Hematopoietic multipotent progenitor cell (in vitro differentiated cells): ENCODE measurements around the gene MALRD1. TPM values are rescaled to one million over a fixed set of nuclear protein-coding genes. Genes with fewer than 3 reads are reported as not detected.

ENCODE experiments used
- DNase-seq, 3 donors: peaks; one replicate each; pipeline ENCODE4 v3.0.0-alpha.2; 2011 to 2015; ENCODE audit warnings: low read depth in 2 of 3, low spot score in 2 of 3
- total RNA-seq: library from RNA; depleted of rRNA; stranded (reverse); fragments of >200 nt; gene quantifications from one replicate; pipeline ENCODE4 v1.2.3, GENCODE V29; 2012

Gene MALRD1
- total RNA-seq, 1 donor: 35.5 TPM

DNA sequence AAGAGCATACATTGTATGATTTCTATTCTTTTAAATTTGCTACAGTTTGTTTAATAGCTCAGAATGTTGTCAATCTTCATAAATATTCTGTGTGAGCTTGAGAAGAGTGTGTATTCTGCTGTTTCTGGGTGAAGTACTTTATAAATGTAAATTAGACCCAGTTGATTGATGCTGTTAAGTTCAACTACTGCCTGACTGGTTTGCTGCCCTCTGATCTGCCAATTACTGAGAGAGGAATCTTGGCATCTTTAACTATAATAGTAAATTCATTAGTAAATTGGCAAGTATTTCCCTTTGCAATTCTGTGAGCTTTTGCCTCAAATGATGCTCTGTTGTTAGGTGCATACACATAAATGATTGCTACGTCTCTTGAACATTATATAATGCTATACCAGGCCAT lies 512.6 kb downstream of the MALRD1 start:
- no peak for DNase-seq

DNA sequence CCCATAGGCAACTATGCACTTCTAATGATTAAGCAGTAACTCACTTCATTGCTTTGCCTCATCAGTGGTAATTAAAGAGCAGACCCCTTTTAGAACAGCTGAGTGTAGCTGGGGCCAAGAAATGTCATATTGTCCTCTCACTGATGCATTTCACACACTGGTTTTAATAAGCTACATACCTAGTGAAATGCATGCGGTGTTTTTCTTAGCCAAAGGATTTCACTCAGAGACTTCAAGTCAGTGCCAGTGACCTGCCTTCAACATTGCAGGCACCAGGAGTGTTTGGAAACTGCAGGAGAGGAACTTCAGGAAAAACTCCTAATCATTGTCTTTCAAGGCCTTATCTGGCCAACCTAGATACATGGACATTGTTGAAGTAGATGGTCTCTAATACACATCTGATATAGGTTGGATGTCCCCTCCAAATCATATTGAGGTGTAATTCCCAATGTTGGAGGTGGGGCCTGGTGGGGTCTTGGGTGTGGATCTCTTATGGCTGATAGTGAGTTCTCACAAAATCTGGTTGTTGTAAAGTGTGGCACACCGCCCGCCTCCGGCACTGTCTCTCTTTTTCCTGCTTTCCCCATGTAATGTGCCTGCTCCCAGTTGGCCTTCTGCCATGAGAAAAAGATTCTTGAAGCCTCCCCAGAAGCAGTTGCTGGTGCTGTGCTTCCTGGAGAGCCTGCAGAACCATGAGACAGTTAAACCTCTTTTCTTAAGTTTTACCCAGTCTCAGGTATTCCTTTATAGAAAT lies 515.0 kb downstream of the MALRD1 start:
- DNase-seq: no peak

DNA sequence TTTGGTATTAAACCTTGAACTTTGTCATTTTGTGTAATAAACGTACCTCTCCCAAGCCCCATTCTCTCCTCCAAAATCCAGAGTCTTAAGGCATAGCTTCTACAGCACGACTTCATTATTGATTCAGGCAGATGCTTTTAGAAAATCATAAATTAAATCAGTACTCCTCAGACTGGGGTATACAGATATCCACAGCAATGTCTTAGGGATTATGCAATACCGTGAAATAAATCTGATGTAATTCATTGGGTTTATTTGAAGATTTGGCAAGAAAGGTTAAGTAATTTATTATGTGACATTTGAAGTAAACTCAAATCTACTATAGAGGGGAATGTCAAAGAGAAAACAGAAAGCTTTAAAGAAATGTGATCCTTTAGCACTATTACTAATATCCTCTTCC lies 521.5 kb downstream of the MALRD1 start:
- DNase-seq: no peak

DNA sequence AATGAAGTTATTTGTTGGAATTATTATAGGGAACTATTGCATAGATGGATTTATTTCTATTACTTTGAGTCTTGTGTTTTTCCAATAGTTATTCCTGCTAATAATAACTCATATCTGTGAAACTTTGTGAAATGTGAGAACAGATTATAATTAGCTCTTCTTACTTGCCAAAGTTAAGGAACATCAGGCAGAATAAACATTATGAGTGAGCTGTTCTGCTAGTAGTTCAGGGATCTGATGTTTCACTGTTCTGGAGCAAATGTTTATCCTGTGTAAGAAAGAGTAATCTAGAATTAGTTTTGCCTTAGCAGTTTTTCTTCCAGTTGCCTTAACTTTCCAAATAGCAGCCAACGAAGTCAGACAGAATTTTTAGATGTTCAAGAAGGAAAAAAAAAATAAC lies 522.4 kb downstream of the MALRD1 start:
- DNase-seq: no peak

DNA sequence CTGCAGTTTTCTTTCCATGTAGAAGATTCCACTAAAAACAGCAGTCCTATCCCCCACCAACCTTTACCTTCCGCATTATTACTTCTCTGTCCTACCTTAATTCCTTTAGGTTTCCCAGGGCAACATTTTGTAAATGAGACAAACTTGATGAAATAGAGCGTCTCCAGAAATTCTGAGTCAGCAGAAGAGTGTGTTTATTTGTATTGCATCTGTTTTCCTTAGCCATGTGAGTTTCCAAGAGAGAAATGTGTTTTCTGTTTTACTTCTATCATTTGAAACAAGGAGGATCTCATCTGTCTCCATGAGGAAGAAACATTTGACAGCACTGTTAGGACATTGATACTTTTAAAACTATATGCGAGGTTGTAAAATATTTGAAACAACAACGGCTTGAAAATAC lies 523.5 kb downstream of the MALRD1 start:
- no peak for DNase-seq

DNA sequence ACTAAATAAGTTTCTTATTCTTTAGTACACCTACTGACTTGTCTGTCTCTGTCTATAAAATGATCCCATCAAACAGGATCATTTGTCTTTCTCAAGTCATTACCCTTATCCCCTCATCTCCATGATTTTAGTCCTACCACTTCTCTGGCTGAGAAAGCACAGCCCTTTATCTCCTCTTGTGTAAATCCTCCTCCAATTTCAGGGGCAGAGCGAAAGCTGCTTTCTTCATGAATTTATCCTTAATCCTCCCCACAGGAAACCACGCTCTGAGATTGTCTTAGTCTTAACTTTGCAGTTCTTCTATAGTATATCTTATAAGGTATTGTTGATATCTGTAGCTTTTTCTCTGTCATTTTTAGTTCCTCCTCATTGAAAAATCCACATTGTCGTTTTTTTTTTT lies 528.0 kb downstream of the MALRD1 start:
- DNase-seq: no peak

DNA sequence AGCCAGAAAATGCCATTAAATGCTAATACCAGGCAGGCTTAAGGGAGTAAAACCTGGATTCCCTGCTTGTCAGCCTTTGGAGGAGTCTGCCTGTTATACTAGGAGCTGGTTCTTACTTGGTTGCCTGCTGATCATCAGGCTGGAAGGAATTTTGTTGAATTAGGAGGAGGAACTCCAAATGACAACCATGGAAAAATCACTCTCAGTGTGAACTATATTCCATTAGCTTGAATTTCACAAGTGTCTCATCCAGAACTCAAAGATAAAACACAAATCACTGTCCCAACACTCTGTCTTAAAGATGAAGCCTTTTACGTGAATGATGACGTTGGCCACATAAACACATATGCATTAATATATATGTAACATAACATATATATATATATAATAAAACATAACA lies 528.8 kb downstream of the MALRD1 start:
- no peak for DNase-seq

DNA sequence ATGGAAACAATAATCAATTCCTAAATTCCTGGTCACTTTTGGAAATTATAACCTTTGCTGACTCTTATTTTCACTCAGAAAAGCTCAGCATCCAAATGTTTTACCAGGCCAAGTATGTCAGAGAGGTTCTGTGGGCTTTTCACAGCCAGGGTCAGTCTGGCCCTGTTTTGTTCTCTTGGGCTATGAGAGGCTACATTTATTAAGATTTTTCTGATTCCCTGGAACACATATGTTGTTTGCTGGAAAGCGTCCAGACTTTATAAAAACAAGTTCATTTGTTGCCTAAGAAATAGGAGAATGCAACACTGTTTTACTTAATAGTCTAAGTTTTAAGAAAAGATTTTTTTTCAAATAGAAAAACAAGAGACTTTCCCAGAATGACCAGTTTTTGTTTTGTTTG lies 529.2 kb downstream of the MALRD1 start:
- no peak for DNase-seq

DNA sequence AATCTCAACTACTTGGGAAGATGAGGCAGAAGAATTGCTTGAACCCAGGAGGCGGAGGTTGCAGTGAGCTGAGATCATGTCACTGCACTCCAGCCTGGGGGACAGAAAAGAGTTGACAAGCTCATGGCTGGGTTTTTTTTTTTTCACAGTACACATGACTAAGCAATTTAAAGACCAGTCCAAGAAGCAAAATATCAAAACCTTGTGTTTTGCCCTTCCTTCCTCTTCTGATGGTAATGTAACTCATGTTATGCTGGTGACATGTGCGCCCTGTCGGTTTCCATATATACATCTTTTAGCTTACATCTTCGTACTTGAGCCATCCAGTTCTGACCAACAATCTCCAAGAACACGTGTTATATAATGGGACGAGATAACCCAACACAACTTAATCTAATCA lies 530.0 kb downstream of the MALRD1 start:
- DNase-seq: peak in 2 of 3 donors; percentile 1 to 68

DNA sequence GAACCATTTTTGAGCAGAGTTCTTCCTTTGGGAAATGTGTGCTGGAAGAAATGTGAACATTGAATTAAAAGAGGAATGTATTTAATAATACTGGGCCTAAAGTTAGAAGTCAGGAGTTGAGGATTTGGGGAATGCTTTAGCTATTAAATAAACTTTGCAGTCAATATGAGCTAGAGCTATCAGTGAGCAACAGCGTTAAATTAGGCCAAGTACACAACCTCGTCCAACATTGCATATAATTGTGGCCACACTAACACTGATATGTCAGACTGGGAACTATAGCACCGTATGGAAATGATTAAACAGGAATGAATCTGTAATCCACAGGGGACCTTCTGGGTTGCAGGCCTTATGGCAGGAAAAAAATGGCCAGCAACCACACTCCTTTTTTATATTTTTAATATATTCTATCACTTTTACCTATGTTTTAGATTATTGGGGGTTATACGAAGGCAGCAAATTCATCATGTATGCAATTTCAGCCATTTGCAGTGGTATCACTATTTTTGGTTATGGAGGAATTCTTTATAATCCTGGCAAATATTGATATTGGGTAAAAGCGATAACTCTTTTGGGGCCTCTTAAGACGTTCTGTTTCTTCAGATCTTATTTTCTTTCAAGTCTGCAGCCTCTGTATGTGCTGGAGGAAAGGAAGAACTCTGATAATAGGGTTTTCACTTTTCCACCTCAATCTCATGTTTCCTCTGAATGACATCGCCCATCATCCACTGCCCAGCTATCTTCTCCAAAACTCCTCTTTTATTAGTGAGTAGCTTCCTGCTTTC lies 531.4 kb downstream of the MALRD1 start:
- DNase-seq: no peak

DNA sequence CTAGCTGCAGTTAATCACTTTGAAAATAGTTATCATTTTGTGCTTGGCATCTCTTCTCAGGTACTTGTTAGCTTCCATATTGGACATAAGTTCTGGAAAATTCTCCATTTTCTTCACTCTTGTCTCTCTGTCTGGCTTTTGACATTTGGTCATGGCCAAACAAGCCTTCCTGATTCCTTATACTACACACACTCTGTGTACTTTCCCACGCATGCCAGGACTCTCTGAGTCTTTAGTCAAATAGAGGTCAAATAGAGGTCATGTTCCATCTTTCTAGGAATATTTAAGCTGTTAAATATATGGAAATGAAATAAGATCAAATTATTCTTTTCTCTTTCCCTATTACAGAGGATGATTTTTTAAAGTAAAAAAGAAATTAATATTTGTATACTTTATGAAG lies 532.1 kb downstream of the MALRD1 start:
- DNase-seq: no peak

DNA sequence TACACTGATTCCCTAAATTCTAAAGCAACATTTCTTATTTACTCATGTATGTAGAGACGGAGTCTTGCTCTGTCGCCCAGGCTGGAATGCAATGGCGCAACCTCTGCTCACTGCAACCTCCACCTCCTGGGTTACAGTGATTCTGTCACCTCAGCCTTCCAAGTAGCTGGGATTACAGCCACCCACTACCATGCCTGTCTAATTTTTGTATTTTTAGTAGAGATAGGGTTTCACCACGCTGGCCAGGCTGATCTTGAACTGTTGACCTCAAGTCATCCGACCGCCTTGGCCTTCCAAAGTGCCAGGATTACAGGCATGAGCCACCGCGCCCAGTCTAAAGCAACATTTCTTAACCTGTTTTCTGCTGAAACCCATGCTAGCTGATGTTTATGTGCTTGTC lies 540.0 kb downstream of the MALRD1 start:
- DNase-seq: no peak

DNA sequence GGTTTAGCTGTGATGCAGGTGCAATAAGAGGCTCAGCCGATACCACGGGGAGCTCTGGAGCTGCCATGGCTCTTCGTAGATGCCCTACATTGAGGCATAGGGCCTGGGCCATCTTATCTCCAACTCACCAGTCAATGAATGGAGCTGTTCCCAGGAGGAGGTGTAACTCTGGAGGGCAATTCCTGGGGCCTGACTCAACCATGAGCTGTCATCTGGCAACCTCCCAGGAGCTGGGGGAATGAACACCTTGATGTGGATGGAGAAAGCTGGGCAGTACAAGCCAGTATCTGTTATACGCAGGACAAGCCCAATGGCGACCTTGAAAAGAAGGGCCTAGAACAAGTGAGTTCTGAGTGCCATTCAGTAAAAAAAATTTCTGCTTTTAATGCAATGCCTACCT lies 543.7 kb downstream of the MALRD1 start:
- DNase-seq: no peak

DNA sequence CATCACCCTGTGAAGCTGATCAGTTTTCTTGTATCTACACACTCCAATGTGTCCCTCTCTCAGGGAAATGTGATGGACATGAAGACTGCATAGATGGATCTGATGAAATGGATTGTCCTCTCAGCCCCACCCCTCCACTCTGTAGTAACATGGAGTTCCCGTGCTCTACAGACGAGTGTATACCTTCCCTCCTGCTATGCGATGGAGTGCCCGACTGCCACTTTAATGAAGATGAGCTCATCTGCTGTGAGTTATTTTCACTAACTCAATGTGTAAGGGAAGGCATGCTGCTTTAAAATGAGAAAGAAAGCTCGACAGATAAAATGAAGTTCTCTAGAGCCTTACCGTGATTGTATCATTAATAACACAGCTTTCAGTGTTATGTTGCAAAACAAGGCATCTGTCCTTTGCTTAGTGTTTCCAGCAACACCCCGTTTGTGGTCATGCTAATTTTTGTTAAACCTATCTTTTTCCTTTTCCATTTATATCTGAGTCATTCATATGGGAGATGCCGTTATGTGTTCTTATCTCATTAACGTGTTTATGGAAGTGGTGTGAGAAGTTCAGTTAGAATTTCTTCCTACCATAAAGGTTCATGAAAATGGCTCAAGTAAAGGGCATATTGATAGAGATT lies 546.7 kb downstream of the MALRD1 start:
- no peak for DNase-seq

DNA sequence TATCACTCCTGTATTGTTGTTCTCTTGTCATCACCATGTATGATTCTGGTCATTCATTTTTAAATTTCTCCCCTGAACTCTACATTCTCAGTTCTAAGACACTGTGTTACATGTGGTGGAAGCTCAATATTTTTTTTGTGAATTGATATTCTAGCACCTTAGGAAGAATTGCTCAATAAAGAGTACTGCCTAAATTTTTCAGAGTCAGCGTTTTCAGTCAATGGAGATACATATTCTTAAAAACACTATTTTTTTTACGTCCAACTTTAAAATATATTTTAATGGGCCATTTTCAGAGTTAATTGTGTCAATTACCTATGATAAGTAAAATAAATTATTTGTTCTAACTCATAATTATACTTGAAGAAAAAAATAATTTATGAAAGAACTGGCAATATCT lies 557.2 kb downstream of the MALRD1 start:
- DNase-seq: no peak

DNA sequence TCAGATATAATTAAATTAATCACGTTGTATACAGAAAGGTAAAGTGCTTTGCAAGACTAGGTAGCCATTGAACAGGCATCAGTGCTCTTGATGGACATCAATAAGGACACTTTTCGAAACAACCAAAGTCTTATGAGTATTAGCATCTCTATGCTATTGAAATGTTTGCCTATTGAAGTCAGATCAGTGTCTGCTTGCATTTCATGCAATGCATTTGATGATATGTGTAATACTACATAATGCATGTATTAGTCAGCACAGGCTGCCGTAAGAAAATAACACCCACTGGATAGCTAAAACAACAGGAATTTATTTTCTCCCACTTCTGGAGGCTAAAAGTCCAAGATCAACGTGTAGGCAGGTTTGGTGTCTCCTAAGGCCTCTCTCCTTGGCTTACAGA lies 558.4 kb downstream of the MALRD1 start:
- no peak for DNase-seq

DNA sequence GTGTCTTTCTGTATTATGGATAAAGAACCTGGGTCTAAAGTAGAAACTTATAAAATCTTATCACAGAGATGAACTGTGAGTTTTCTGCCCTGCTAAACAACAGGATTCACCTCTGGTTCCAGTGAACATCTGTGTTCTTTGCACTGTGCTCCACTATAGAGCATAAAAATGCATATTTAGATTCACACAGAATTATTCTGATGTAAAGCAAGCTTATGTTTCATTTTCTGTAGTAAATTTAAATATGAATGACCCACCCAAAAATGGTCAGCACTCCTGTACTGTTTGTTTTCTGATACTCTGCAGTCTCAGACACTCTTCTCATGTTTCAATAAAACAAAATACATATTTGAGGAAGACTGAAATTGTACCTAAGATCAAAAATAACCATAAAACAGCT lies 563.2 kb downstream of the MALRD1 start:
- DNase-seq: no peak

DNA sequence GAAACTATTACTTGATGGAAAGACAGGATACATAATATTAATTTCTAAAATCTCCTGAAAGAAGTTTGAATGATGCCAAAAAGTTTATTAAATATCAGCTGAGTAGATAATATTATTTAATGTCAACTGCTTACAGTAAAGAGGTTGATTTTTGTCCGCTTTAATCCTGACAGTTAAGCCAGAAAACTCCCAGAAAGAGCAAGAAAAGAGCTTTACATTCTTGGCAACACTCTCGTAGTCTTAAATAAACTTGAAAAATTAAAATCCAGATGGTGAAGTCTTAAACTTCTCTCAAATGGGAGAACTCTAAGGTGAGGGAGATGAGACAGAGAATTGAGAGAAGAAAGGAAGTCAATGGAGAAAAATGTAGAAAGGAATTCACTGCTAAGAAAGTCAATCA lies 568.4 kb downstream of the MALRD1 start:
- no peak for DNase-seq

DNA sequence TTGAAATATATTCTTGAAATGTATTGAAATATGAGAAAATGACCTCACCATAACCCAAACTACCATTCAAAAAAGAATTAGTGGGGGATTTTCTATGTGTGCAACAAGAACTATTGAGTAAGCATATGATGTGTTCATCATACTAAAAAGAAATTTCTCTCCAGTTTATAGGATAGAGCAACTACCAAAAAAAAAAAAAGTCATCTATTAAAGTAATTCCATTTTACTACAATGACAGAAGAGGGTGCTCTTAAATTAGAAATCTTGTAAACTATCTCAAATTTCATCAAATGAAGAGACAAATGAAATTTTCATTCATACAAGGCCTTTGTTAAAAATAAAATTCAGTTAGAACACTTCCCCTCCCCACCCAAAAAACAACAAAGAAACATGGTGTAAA lies 572.2 kb downstream of the MALRD1 start:
- DNase-seq: peak in 1 of 3 donors; percentile 48

DNA sequence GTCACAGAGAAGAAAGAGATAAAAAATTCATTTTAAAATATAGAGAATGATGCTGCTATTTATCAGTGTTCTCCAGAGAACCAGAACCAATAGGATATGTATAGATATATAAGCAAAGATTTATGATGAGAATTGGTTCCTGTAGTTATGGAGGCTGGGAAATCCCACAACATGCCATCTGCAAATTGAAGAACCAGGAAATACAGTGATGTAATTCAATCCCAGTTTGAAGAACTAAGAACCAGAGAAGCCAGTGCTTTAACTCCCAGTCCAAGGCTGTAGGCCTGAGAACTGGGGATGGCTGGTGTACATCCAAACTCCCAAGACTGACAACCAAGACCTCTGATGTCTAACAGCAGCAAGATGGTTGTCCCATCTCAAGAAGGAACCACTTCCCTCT lies 574.7 kb downstream of the MALRD1 start:
- no peak for DNase-seq

DNA sequence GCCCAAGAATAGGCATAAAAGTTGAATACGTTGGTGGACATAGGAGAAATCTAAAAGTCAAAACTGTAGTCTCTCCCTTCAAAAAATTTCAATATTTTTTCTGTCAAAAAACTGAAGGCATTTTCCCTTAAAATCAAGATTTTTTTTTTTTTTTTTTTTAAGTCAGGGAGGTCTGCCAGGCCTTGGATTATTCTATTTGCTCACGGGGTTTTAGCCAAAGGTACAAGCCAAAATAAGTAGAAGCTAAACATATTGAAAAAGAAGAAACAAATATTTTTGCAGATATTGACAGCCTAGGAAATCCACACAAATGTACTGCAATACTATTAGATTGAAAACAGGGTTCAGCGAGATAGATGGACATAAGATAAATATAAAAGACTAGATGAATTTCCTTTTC lies 577.6 kb downstream of the MALRD1 start:
- DNase-seq: no peak
